Esophagus muscularis mucosa (tissue), 4 donors: ENCODE data around the gene SAMD5. TPM values are rescaled to one million over a fixed set of nuclear protein-coding genes. Genes with fewer than 3 reads are reported as not detected.

Source experiments
- DNase-seq: peaks from one replicate; pipeline ENCODE4 v3.0.0-alpha.2; 2017; ENCODE audit errors: extremely low spot score
- H3K27ac ChIP-seq, 4 donors: fragments of 200-600 bp; sonication (generic); replicated peaks in 1 of 4; 1 replicate in 3 of 4; 2 replicates in 1 of 4; pipeline ENCODE4 v1.5.1; 2016 to 2019; ENCODE audit warnings: mild to moderate bottlenecking in 1 of 4
- H3K27me3 ChIP-seq, 4 donors: fragments of 200-600 bp; sonication (generic); one replicate each; pipeline versions ENCODE4 v1.5.1 to v1.6.0; 2016 to 2019
- H3K36me3 ChIP-seq, 4 donors: fragments of 200-600 bp; sonication (generic); one replicate each; pipeline ENCODE4 v1.5.1; 2016 to 2019
- H3K4me1 ChIP-seq, 4 donors: fragments of 200-600 bp; sonication (generic); one replicate each; pipeline ENCODE4 v1.5.1; 2016 to 2019
- H3K4me3 ChIP-seq, 4 donors: fragments of 200-600 bp; sonication (generic); 1 replicate in 2 of 4; 2 replicates in 2 of 4; pipeline ENCODE4 v1.5.1; 2016 to 2019; ENCODE audit warnings: mild to moderate bottlenecking in 4 of 4, moderate library complexity in 1 of 4
- H3K9me3 ChIP-seq, 4 donors: fragments of 200-600 bp; sonication (generic); 1 replicate in 3 of 4; 2 replicates in 1 of 4; pipeline ENCODE4 v1.5.1; 2016 to 2019
- EP300 ChIP-seq: sonication (generic); formaldehyde crosslinking; IDR thresholded peaks from one replicate; pipeline ENCODE4 v1.6.1; 2017; ENCODE audit warnings: antibody characterized with exemption
- POLR2A ChIP-seq: fragments of 450-650 bp; IDR thresholded peaks from one replicate; pipeline ENCODE4 v1.6.1; 2017; ENCODE audit warnings: antibody characterized with exemption, moderate library complexity, mild to moderate bottlenecking, low read depth
- POLR2AphosphoS5 ChIP-seq, 2 donors: sonication (generic); formaldehyde crosslinking; IDR thresholded peaks; one replicate each; pipeline ENCODE4 v1.6.1; 2017; ENCODE audit warnings: antibody characterized with exemption in 2 of 2
- WGBS: methylation state at CpG from one replicate; pipeline ENCODE4 v1.1.5; 2018; 5-methylcytosine and 5-hydroxymethylcytosine counted together
- intact Hi-C: fragments of 100-400 bp; cut with DNase I; formaldehyde crosslinking; loops from one replicate; pipeline ENCODE4 v1.15.1; 2023
- total RNA-seq, 4 donors: library from RNA; depleted of rRNA; stranded (reverse); fragments of >200 nt; gene quantifications; one replicate each; pipeline versions ENCODE4 v1.1.0 to v1.2.1, GENCODE V29; 2016
- TF ChIP-seq, protein P1 (sequence below), 3 experiments: fragments of 200-600 bp in 2 of 3; fragments of 450-650 bp in 1 of 3; sonication (generic) in 2 of 3; IDR thresholded peaks; one replicate each; pipeline ENCODE4 v1.5.1; 2017 to 2019; ENCODE audit warnings: antibody characterized with exemption in 3 of 3, mild to moderate bottlenecking in 2 of 3, moderate library complexity in 1 of 3

The SAMD5 gene
- total RNA-seq, 4 donors from 2014 or later, result 0.42 to 0.86 (median 0.64) TPM

DNA sequence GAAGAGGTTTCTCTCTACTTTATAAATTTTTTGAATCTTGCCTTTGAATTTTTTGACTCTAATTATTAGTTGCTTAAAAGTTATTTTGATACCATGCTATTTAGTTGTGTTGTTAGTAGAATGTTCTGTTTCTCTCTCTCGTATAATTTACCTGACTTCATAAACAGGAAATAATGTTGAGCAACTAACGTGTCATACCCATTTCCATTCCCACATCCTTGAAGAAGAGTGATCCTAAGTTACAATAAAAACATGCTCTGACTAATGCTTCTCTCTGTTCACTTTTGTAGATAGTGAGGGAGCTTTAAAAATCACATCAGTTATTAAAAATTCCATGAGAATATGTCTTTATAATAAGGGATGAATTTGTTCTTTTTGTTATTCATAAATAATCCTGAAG is 69.7 kb downstream of the SAMD5 start:
- no peak for DNase-seq
- no peak overlapping the region for H3K4me3 ChIP-seq
- intact Hi-C loops, result no loop called here
- WGBS, result 87% methylated on average over 2 of the region's 2 CpGs
- no peaks in the 10 kb centered on the region for H3K9me3 ChIP-seq
- no peak overlapping the region for H3K27ac ChIP-seq
- no peaks in the 10 kb centered on the region for H3K27me3 ChIP-seq
- no peaks in the 10 kb centered on the region for H3K4me1 ChIP-seq
- TF ChIP-seq POLR2A (no peak), EP300 (no peak)
- TF ChIP-seq, protein P1, sequence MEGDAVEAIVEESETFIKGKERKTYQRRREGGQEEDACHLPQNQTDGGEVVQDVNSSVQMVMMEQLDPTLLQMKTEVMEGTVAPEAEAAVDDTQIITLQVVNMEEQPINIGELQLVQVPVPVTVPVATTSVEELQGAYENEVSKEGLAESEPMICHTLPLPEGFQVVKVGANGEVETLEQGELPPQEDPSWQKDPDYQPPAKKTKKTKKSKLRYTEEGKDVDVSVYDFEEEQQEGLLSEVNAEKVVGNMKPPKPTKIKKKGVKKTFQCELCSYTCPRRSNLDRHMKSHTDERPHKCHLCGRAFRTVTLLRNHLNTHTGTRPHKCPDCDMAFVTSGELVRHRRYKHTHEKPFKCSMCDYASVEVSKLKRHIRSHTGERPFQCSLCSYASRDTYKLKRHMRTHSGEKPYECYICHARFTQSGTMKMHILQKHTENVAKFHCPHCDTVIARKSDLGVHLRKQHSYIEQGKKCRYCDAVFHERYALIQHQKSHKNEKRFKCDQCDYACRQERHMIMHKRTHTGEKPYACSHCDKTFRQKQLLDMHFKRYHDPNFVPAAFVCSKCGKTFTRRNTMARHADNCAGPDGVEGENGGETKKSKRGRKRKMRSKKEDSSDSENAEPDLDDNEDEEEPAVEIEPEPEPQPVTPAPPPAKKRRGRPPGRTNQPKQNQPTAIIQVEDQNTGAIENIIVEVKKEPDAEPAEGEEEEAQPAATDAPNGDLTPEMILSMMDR (IDR thresholded peaks at IDR 0.05), result no peak
- no peaks in the 10 kb centered on the region for H3K36me3 ChIP-seq

- Histone ChIP-seq H3K27ac (no peak overlapping the region), H3K36me3 (no peaks in the 10 kb centered on the region), H3K4me1 (no peaks in the 10 kb centered on the region), H3K27me3 (no peaks in the 10 kb centered on the region), H3K9me3 (no peaks in the 10 kb centered on the region), H3K4me3 (no peak overlapping the region)
- 83% methylated on average over 2 of the region's 2 CpGs for WGBS
- DNase-seq, result no peak
- TF ChIP-seq, protein P1 (IDR thresholded peaks at IDR 0.05), result no peak
- TF ChIP-seq POLR2AphosphoS5 (IDR thresholded peaks at IDR 0.05) (no peak), EP300 (no peak), POLR2A (no peak)
- intact Hi-C loops, result no loop called here
Observed at GRCh38 chr6:147578883-147579282, 70.4 kb downstream of the SAMD5 start.

- intact Hi-C loops, result no loop called here
- Histone ChIP-seq H3K9me3 (no peaks in the 10 kb centered on the region), H3K27me3 (no peaks in the 10 kb centered on the region), H3K4me3 (no peak overlapping the region), H3K4me1 (no peaks in the 10 kb centered on the region), H3K36me3 (no peaks in the 10 kb centered on the region), H3K27ac (no peak overlapping the region)
- 85% methylated on average over 3 of the region's 3 CpGs for WGBS
- no peak for DNase-seq
- TF ChIP-seq, protein P1 (IDR thresholded peaks at IDR 0.05), result no peak
Observed at GRCh38 chr6:147579667-147580066, 71.2 kb downstream of the SAMD5 start.

DNA sequence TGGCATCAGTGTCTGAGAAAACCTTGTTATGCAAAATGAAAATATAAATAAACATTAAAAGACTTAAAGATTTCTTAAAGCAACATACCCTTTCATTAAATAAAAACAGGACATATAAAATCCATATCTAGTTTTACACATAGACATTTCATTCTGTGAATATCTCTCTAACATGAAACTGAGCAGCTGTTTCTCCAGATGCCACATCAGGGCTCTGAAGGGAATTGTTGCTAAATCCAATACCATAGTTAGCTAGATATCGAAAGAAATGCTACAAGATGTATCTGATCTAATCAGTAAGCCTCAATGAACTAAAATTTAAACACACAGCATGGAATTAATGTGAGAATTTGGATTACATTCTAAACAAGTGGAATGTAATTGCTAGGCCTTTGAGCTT is 74.5 kb downstream of the SAMD5 start:
- no peaks in the 10 kb centered on the region for H3K9me3 ChIP-seq
- DNase-seq, result no peak
- peaks cover 0 to 24% (median 16%) of the 10 kb centered on the region in 4 donors for H3K4me1 ChIP-seq
- no peaks in the 10 kb centered on the region for H3K36me3 ChIP-seq
- no peak overlapping the region for H3K27ac ChIP-seq
- intact Hi-C loops, result no loop called here
- H3K27me3 ChIP-seq, result no peaks in the 10 kb centered on the region
- TF ChIP-seq, protein P1 (IDR thresholded peaks at IDR 0.05), result no peak
- TF ChIP-seq EP300 (no peak), POLR2AphosphoS5 (IDR thresholded peaks at IDR 0.05) (no peak), POLR2A (no peak)
- 89% methylated on average over 1 of the region's 1 CpG for WGBS
- H3K4me3 ChIP-seq, result no peak overlapping the region

- TF ChIP-seq, protein P1 (IDR thresholded peaks at IDR 0.05), result no peak
- TF ChIP-seq POLR2A, result no peak
- TF ChIP-seq EP300, result no peak
- no peak for TF ChIP-seq POLR2AphosphoS5 (IDR thresholded peaks at IDR 0.05)
- H3K36me3 ChIP-seq, result no peaks in the 10 kb centered on the region
- H3K27ac ChIP-seq, result no peak overlapping the region
- intact Hi-C loops, result no loop called here
- H3K4me3 ChIP-seq, result no peak overlapping the region
- H3K4me1 ChIP-seq, result peaks cover 0 to 25% (median 17%) of the 10 kb centered on the region in 4 donors
- peaks cover 0 to 5% (median 0%) of the 10 kb centered on the region in 4 donors for H3K27me3 ChIP-seq
- no peaks in the 10 kb centered on the region for H3K9me3 ChIP-seq
- 94% methylated on average over 3 of the region's 3 CpGs for WGBS
- no peak for DNase-seq
Observed at GRCh38 chr6:147585256-147585655, 76.8 kb downstream of the SAMD5 start.
